ENCODE results near the gene CCL19. TPM values are rescaled to one million over a fixed set of nuclear protein-coding genes. Genes with fewer than 3 reads are reported as not detected.

The CCL19 gene
- total and polyA plus RNA-seq, 2 experiments from 2014 or later: not detected

DNA sequence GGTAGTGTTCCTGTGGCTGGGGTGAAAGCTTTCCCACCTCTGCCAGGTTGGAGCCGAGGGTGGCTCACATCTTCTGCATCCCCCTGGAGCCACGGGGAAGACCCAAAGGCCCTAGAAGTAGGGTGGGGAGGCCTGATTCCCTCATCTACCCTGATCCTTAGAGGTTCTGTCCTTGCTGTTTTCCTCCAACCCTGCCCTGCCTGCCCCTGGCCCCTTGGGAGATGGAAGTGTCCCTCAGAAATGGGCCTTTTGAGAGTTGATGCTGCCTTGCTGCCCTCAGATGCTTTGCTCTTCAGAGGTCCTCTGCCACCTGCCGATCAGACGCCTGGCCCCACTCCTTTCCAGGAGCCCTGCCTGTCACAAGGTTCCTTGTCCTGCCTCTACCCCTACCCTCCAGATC, 6.3 kb downstream of the CCL19 start (continued):
- TF ChIP-seq, protein P1, sequence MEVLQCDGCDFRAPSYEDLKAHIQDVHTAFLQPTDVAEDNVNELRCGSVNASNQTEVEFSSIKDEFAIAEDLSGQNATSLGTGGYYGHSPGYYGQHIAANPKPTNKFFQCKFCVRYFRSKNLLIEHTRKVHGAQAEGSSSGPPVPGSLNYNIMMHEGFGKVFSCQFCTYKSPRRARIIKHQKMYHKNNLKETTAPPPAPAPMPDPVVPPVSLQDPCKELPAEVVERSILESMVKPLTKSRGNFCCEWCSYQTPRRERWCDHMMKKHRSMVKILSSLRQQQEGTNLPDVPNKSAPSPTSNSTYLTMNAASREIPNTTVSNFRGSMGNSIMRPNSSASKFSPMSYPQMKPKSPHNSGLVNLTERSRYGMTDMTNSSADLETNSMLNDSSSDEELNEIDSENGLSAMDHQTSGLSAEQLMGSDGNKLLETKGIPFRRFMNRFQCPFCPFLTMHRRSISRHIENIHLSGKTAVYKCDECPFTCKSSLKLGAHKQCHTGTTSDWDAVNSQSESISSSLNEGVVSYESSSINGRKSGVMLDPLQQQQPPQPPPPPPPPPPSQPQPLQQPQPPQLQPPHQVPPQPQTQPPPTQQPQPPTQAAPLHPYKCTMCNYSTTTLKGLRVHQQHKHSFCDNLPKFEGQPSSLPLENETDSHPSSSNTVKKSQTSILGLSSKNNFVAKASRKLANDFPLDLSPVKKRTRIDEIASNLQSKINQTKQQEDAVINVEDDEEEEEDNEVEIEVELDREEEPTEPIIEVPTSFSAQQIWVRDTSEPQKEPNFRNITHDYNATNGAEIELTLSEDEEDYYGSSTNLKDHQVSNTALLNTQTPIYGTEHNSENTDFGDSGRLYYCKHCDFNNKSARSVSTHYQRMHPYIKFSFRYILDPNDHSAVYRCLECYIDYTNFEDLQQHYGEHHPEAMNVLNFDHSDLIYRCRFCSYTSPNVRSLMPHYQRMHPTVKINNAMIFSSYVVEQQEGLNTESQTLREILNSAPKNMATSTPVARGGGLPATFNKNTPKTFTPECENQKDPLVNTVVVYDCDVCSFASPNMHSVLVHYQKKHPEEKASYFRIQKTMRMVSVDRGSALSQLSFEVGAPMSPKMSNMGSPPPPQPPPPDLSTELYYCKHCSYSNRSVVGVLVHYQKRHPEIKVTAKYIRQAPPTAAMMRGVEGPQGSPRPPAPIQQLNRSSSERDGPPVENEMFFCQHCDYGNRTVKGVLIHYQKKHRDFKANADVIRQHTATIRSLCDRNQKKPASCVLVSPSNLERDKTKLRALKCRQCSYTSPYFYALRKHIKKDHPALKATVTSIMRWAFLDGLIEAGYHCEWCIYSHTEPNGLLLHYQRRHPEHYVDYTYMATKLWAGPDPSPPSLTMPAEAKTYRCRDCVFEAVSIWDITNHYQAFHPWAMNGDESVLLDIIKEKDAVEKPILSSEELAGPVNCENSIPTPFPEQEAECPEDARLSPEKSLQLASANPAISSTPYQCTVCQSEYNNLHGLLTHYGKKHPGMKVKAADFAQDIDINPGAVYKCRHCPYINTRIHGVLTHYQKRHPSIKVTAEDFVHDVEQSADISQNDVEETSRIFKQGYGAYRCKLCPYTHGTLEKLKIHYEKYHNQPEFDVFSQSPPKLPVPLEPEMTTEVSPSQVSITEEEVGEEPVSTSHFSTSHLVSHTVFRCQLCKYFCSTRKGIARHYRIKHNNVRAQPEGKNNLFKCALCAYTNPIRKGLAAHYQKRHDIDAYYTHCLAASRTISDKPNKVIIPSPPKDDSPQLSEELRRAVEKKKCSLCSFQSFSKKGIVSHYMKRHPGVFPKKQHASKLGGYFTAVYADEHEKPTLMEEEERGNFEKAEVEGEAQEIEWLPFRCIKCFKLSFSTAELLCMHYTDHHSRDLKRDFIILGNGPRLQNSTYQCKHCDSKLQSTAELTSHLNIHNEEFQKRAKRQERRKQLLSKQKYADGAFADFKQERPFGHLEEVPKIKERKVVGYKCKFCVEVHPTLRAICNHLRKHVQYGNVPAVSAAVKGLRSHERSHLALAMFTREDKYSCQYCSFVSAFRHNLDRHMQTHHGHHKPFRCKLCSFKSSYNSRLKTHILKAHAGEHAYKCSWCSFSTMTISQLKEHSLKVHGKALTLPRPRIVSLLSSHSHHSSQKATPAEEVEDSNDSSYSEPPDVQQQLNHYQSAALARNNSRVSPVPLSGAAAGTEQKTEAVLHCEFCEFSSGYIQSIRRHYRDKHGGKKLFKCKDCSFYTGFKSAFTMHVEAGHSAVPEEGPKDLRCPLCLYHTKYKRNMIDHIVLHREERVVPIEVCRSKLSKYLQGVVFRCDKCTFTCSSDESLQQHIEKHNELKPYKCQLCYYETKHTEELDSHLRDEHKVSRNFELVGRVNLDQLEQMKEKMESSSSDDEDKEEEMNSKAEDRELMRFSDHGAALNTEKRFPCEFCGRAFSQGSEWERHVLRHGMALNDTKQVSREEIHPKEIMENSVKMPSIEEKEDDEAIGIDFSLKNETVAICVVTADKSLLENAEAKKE (CRISPR knock-in tag; IDR thresholded peaks at IDR 0.05): no peak
- no peak for TF ChIP-seq STAT1 (IDR thresholded peaks at IDR 0.05; ENCODE audit: unreplicated experiment)

DNA sequence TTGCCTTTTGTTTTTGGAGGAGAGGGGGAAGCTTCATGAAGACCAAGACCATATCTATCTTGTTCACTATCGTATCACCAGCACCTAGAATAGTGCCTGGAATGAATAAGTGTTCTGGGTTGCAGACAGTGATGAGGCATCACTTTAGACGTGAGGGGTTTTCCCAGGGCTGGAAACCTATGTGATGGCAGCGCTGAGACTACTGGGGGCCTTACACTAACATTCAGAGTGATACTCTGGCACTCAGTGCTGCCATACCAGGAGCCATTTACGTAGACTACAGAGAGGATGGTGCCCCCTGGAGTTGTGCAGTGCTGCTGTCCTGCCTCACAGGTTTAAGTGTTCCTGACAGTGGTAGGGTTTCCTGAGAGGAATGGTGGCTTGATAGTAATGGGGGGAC, 6.9 kb downstream of the CCL19 start:
- no peaks in the 10 kb centered on the region for H3K9me3 Mint-ChIP-seq
- H3K27me3 ChIP-seq (ENCODE audit: insufficient read depth): no peaks in the 10 kb centered on the region
- H3K27ac Mint-ChIP-seq: no peak overlapping the region
- DNase-seq (ENCODE audit: low spot score) (no peak), ATAC-seq (no peak)
- H3K27me3 Mint-ChIP-seq (ENCODE audit: insufficient read depth, low read depth, poor library complexity): peaks cover 6% of the 10 kb centered on the region
- no peak overlapping the region for H2AFZ ChIP-seq
- H3F3A ChIP-seq (replicated peaks; ENCODE audit: low read depth): no peaks in the 10 kb centered on the region
- H3K4me1 ChIP-seq (ENCODE audit: insufficient read depth): peaks cover 10% of the 10 kb centered on the region
- H3K4me3 ChIP-seq: no peak overlapping the region
- H4K20me1 ChIP-seq (replicated peaks; ENCODE audit: insufficient read depth): no peaks in the 10 kb centered on the region
- H3K36me3 Mint-ChIP-seq (ENCODE audit: low read depth): no peaks in the 10 kb centered on the region
- H3K27ac ChIP-seq (ENCODE audit: low read depth): no peak overlapping the region
- no peak overlapping the region for H3K4me3 Mint-ChIP-seq
- H3K79me2 ChIP-seq (replicated peaks; ENCODE audit: insufficient read depth): no peaks in the 10 kb centered on the region
- no peak overlapping the region for H3K4me2 ChIP-seq
- H3K4me1 Mint-ChIP-seq: peaks cover 14% of the 10 kb centered on the region
- no peaks in the 10 kb centered on the region for H3K36me3 ChIP-seq (ENCODE audit: insufficient read depth)
- no peaks in the 10 kb centered on the region for H3K9me2 ChIP-seq (ENCODE audit: insufficient read depth)
- TF ChIP-seq EZH2 (IDR thresholded peaks at IDR 0.05; ENCODE audit: low read depth, unreplicated experiment) (no peak), ZNF114 (CRISPR knock-in tag; IDR thresholded peaks at IDR 0.05) (no peak), STAT1 (IDR thresholded peaks at IDR 0.05; ENCODE audit: unreplicated experiment) (no peak), POLR2AphosphoS5 (IDR thresholded peaks at IDR 0.05; ENCODE audit: low read depth) (no peak), NANOG (IDR thresholded peaks at IDR 0.05; ENCODE audit: borderline replicate concordance) (no peak)
- TF ChIP-seq, protein P1 (CRISPR knock-in tag; IDR thresholded peaks at IDR 0.05): no peak
- TF ChIP-seq, protein P2, sequence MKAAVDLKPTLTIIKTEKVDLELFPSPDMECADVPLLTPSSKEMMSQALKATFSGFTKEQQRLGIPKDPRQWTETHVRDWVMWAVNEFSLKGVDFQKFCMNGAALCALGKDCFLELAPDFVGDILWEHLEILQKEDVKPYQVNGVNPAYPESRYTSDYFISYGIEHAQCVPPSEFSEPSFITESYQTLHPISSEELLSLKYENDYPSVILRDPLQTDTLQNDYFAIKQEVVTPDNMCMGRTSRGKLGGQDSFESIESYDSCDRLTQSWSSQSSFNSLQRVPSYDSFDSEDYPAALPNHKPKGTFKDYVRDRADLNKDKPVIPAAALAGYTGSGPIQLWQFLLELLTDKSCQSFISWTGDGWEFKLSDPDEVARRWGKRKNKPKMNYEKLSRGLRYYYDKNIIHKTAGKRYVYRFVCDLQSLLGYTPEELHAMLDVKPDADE (IDR thresholded peaks at IDR 0.05): no peak

Data from GM23338 (cell line).